Memory B cell (primary cell): Measurements from ENCODE around the gene ALPK3.

ENCODE experiments used
- ATAC-seq: fragments of 150-1000 bp; cut with Tn5 transposase; 2 replicates; pipeline ENCODE4 v1.10.0; 2021; ENCODE audit warnings: low read depth, mild to moderate bottlenecking, moderate library complexity
- DNase-seq, 2 donors: peaks; one replicate each; pipeline ENCODE4 v3.0.0; 2022; ENCODE audit warnings: low spot score in 2 of 2
- H3K27ac Mint-ChIP-seq: one replicate; pipeline ENCODE4 v1.8.0; 2022; ENCODE audit warnings: mild to moderate bottlenecking, moderate library complexity, mixed read lengths
- H3K27me3 Mint-ChIP-seq: one replicate; pipeline ENCODE4 v1.8.0; 2022; ENCODE audit warnings: mixed read lengths
- H3K36me3 Mint-ChIP-seq: one replicate; pipeline ENCODE4 v1.8.0; 2022; ENCODE audit warnings: mild to moderate bottlenecking, mixed read lengths
- H3K4me1 Mint-ChIP-seq: one replicate; pipeline ENCODE4 v1.8.0; 2022; ENCODE audit warnings: mixed read lengths
- H3K4me3 Mint-ChIP-seq: one replicate; pipeline ENCODE4 v1.8.0; 2022; ENCODE audit warnings: mild to moderate bottlenecking, moderate library complexity, mixed read lengths
- H3K9me3 Mint-ChIP-seq: one replicate; pipeline ENCODE4 v1.8.0; 2022; ENCODE audit warnings: mixed read lengths

Gene ALPK3

DNA sequence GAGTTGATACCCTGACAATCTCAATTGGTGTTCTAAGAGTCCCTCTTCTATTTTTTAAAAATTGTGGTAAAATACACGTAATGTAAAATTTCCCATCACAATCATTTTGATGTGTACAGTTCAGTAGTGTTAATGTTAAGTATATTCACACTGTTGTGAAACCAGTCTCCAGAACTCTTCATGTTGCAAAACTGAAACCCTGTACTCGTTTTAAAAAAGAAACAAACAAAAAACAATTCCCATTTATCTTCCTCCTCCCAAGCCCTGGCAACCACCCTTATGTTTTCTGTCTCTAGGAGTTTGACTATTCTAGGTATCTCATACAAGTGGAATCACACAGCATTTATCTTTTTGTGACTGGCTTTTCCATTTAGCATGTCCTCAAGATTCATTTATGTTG lies 28.7 kb upstream of the ALPK3 start:
- H3K27me3 Mint-ChIP-seq, result no peaks in the 10 kb centered on the region
- H3K36me3 Mint-ChIP-seq, result peaks cover 44% of the 10 kb centered on the region
- H3K9me3 Mint-ChIP-seq, result no peaks in the 10 kb centered on the region
- H3K27ac Mint-ChIP-seq, result peak overlapping the region; percentile 70
- ATAC-seq, result no peak
- no peak overlapping the region for H3K4me3 Mint-ChIP-seq
- DNase-seq, result no peak
- H3K4me1 Mint-ChIP-seq, result peaks cover 21% of the 10 kb centered on the region

- DNase-seq, result no peak
- no peak for ATAC-seq
- Mint-ChIP-seq H3K27me3 (no peaks in the 10 kb centered on the region), H3K36me3 (peaks cover 40% of the 10 kb centered on the region), H3K9me3 (no peaks in the 10 kb centered on the region), H3K27ac (peak overlapping the region; percentile 28), H3K4me1 (peaks cover 18% of the 10 kb centered on the region), H3K4me3 (no peak overlapping the region)
These were observed 27.4 kb upstream of the ALPK3 start for GRCh38 chr15:84789762-84790161.

- Mint-ChIP-seq H3K9me3 (no peaks in the 10 kb centered on the region), H3K4me3 (no peak overlapping the region), H3K36me3 (peaks cover 34% of the 10 kb centered on the region), H3K27ac (peak overlapping the region; percentile 48), H3K27me3 (no peaks in the 10 kb centered on the region), H3K4me1 (peaks cover 15% of the 10 kb centered on the region)
- DNase-seq (no peak), ATAC-seq (no peak)
These were observed 26.5 kb upstream of the ALPK3 start for GRCh38 chr15:84790676-84791075.

- DNase-seq (no peak), ATAC-seq (no peak)
- Mint-ChIP-seq H3K27me3 (no peaks in the 10 kb centered on the region), H3K36me3 (peaks cover 34% of the 10 kb centered on the region), H3K9me3 (no peaks in the 10 kb centered on the region), H3K4me3 (no peak overlapping the region), H3K27ac (no peak overlapping the region), H3K4me1 (peaks cover 11% of the 10 kb centered on the region)
These were observed 25.4 kb upstream of the ALPK3 start for GRCh38 chr15:84791763-84792162.

GRCh38 chr15:84793431-84794161 lies 23.6 kb upstream of the ALPK3 start:
- no peak for ATAC-seq
- Mint-ChIP-seq H3K27me3 (no peaks in the 10 kb centered on the region), H3K4me1 (peaks cover 6% of the 10 kb centered on the region), H3K9me3 (no peaks in the 10 kb centered on the region), H3K36me3 (peaks cover 29% of the 10 kb centered on the region), H3K4me3 (no peak overlapping the region), H3K27ac (no peak overlapping the region)
- DNase-seq, result no peak

- H3K27me3 Mint-ChIP-seq, result no peaks in the 10 kb centered on the region
- H3K9me3 Mint-ChIP-seq, result no peaks in the 10 kb centered on the region
- H3K4me1 Mint-ChIP-seq, result peaks cover 5% of the 10 kb centered on the region
- H3K4me3 Mint-ChIP-seq, result no peak overlapping the region
- ATAC-seq, result no peak
- H3K27ac Mint-ChIP-seq, result no peak overlapping the region
- H3K36me3 Mint-ChIP-seq, result peaks cover 28% of the 10 kb centered on the region
- no peak for DNase-seq
These were observed 23.0 kb upstream of the ALPK3 start for GRCh38 chr15:84794162-84794547.

DNA sequence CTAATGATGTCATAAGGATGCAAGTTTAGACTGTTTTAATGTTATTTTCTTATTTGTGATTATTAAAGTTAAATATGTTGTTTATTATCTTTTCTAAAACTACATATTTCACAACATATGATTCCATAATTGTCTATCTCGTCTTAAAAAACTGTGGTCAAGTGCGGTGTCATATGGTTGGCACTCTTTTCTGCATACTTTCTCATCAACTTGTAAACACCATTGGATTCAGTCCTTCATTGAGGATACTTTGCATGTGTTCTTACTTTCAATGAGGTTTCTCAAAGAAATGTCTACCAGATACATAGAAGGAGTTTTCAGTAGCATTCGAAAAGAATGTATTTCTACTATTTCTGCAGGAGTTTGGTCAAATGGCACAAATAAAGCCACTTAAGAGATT lies 22.0 kb upstream of the ALPK3 start:
- Mint-ChIP-seq H3K27me3 (no peaks in the 10 kb centered on the region), H3K4me3 (no peak overlapping the region), H3K27ac (no peak overlapping the region), H3K4me1 (no peaks in the 10 kb centered on the region), H3K9me3 (no peaks in the 10 kb centered on the region), H3K36me3 (peaks cover 28% of the 10 kb centered on the region)
- ATAC-seq (no peak), DNase-seq (no peak)

DNA sequence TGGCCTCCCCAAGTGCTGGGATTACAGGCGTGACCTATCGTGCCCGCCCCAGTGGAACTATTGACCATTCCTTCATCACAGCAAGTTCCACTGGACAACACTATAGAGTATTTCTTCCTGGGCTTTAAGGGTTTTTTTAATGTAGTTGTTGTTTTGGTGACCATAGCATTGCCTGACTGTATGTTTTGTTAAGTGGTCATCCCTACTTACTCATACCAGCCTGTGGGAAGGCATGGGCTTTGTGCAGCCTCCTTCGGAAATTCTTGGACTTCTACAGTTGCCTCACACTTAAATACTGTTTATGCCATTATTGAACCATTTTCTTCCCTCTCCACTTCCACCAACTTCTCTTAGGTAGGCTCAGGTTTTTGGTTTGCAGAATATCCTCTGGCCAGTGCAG lies 19.9 kb upstream of the ALPK3 start:
- H3K4me3 Mint-ChIP-seq, result no peak overlapping the region
- no peak for ATAC-seq
- no peak for DNase-seq
- H3K4me1 Mint-ChIP-seq, result no peaks in the 10 kb centered on the region
- no peak overlapping the region for H3K27ac Mint-ChIP-seq
- H3K36me3 Mint-ChIP-seq, result peaks cover 18% of the 10 kb centered on the region
- no peaks in the 10 kb centered on the region for H3K27me3 Mint-ChIP-seq
- H3K9me3 Mint-ChIP-seq, result no peaks in the 10 kb centered on the region

DNA sequence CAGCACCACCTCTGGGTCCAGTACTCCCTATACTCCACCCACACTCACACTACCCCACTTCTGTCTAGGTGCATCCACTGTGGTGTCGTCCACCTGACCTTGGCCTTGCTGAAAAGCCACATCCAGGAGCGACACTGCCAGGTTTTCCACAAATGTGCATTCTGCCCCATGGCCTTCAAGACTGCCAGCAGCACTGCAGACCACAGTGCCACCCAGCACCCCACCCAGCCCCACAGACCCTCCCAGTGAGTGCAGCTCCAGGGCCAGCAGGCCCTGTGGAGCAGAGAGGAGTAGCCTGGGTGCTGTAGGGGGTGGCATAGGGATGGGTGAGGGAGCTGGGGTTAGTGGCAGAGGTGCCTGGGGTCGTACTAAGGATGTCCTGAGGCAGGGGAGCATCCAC lies 19.4 kb upstream of the ALPK3 start:
- Mint-ChIP-seq H3K27me3 (no peaks in the 10 kb centered on the region), H3K9me3 (no peaks in the 10 kb centered on the region), H3K4me1 (no peaks in the 10 kb centered on the region), H3K4me3 (no peak overlapping the region), H3K27ac (no peak overlapping the region), H3K36me3 (peaks cover 19% of the 10 kb centered on the region)
- DNase-seq, result no peak
- ATAC-seq, result no peak

- DNase-seq, result no peak
- no peaks in the 10 kb centered on the region for H3K9me3 Mint-ChIP-seq
- H3K36me3 Mint-ChIP-seq, result peaks cover 22% of the 10 kb centered on the region
- H3K4me3 Mint-ChIP-seq, result no peak overlapping the region
- no peak overlapping the region for H3K27ac Mint-ChIP-seq
- ATAC-seq, result no peak
- H3K4me1 Mint-ChIP-seq, result no peaks in the 10 kb centered on the region
- no peaks in the 10 kb centered on the region for H3K27me3 Mint-ChIP-seq
These were observed 18.7 kb upstream of the ALPK3 start for GRCh38 chr15:84798436-84798946.

- Mint-ChIP-seq H3K27ac (no peak overlapping the region), H3K36me3 (peaks cover 25% of the 10 kb centered on the region), H3K27me3 (no peaks in the 10 kb centered on the region), H3K4me1 (no peaks in the 10 kb centered on the region), H3K4me3 (no peak overlapping the region), H3K9me3 (no peaks in the 10 kb centered on the region)
- DNase-seq (no peak), ATAC-seq (no peak)
These were observed 17.5 kb upstream of the ALPK3 start for GRCh38 chr15:84799511-84800187.

DNA sequence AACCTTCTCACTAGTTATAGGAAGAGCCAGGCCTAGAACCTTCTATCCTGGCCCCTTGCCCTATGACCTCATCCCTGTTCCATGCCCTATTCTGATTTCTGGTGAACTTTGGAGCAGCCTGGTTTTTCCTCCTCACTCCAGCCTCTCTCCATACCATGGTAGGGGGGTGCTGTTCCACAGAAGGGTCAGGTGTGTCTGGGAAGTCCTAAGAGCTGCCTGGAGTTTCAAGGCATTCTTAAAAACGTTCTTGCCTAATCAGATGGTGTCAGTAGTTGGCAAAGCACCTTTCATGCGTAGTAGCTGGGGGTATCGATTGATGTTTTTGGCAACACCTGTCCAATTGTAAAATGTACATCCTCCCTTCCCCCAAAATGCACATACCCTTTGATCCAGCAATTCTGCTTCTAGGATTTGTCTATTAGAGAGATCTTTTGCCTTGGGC lies 16.8 kb upstream of the ALPK3 start:
- H3K27ac Mint-ChIP-seq, result no peak overlapping the region

DNA sequence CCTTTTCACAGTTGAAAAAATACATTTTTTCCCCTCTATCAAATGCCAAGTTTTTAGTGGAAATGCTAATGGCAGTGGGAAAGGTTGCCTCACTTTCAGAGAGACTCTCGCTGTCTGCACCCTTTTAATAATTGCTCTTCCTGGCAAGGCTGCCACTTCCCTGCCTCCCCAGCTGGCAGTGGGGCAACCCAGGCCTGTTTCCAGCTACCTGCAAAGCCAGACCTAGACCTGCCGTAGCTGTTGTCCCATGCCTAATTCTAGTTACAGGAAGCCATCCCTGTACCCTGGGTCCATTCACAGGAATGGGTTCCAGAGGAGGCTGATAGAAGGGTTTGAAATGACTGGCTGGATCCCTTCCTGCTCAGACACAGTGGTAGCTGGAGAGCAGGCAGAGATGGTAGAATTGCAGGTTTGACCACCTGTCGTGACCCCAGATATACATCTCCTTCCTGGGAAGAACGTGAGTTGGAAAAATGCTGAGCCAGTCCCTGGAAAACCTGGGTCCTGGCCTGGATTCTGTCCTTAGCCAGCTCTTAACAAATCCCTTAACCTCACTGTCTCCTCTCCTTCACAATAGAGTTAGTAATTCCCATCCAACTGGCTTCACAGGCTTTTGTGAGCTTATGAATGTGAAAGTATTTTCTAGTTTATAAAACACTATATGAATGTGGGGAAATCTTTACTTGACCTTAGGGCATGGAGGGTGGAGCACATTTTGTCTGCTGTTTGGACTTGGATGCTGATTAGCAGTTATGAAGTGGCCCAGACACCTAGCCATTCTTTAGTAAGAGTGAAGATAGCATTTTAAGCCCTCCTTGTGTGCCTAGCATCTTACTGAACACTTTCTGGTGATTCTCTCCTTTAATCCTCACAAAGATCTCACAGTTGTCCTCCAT lies 12.9 kb upstream of the ALPK3 start:
- peaks cover 5% of the 10 kb centered on the region for H3K4me1 Mint-ChIP-seq
- H3K4me3 Mint-ChIP-seq, result no peak overlapping the region
- H3K27me3 Mint-ChIP-seq, result no peaks in the 10 kb centered on the region
- no peaks in the 10 kb centered on the region for H3K9me3 Mint-ChIP-seq
- H3K27ac Mint-ChIP-seq, result peak overlapping the region; percentile 68
- ATAC-seq, result no peak
- DNase-seq, result no peak
- H3K36me3 Mint-ChIP-seq, result peaks cover 29% of the 10 kb centered on the region

More for the DNA sequence above, 16.8 kb upstream of the ALPK3 start:
- no peak for ATAC-seq
- Mint-ChIP-seq H3K36me3 (peaks cover 29% of the 10 kb centered on the region), H3K27me3 (no peaks in the 10 kb centered on the region), H3K4me3 (no peak overlapping the region), H3K4me1 (no peaks in the 10 kb centered on the region), H3K9me3 (no peaks in the 10 kb centered on the region)
- no peak for DNase-seq

DNA sequence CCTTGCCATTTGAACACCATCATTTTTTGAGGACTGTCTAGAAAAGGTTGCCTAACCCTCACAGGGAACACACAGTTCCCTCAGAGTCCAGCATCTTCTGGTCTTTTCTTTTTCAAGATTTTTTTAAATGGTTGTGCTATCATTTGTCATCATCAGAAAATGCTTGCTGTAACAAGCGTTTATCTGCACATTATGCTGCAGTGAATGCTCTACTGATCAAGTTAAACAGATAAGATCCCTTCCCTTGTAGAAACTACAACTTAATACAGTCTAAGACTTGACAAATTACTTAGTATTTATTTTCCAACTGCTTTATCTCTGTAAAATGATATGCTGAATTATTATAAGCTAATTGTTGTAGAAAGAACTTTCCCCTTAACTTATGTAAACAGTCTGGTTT lies 11.9 kb upstream of the ALPK3 start:
- Mint-ChIP-seq H3K4me1 (peaks cover 5% of the 10 kb centered on the region), H3K27ac (no peak overlapping the region), H3K4me3 (no peak overlapping the region), H3K9me3 (no peaks in the 10 kb centered on the region), H3K27me3 (no peaks in the 10 kb centered on the region), H3K36me3 (peaks cover 24% of the 10 kb centered on the region)
- ATAC-seq (no peak), DNase-seq (no peak)
